ENCODE measurements around the gene AFF2. TPM values are rescaled to one million over a fixed set of nuclear protein-coding genes. Genes with fewer than 3 reads are reported as not detected.
"Not testable (repeated sequence)": the region's sequence is repeated elsewhere in the genome, so short reads cannot be mapped to it uniquely, and the experiment has no call there.

The AFF2 gene
- total RNA-seq, 1 donor from 2014 or later: 0.89 TPM

DNA sequence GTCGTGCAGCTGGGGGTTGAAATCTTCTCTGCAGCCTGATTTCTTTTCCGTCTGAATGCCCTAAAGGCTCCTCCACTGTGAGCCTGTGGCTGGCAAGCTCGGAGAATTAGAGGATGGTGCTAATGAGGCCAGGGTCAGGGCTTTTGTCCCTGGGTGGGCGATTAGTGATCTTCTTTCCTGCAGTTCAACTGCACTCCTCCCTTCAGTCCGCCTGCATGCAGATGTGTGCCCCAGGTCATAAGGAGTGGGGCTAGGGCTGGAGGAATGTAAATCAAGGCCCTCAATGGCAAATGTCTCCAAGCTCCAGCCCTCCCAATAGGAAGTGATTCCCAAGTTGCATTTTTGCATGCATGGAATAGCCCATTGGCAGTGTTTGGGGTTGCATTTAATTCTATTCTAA, 405.0 kb downstream of the AFF2 start:
- Mint-ChIP-seq H3K36me3 (ENCODE audit: unreplicated experiment) (no peaks in the 10 kb centered on the region), H3K9me3 (ENCODE audit: unreplicated experiment) (peaks cover 32% of the 10 kb centered on the region), H3K27me3 (ENCODE audit: unreplicated experiment) (no peaks in the 10 kb centered on the region), H3K27ac (ENCODE audit: unreplicated experiment) (no peak overlapping the region), H3K4me1 (ENCODE audit: unreplicated experiment) (no peaks in the 10 kb centered on the region), H3K4me3 (ENCODE audit: unreplicated experiment) (no peak overlapping the region)
- DNase-seq (ENCODE audit: extremely low spot score, unreplicated experiment): no peak
- TF ChIP-seq, protein P1, sequence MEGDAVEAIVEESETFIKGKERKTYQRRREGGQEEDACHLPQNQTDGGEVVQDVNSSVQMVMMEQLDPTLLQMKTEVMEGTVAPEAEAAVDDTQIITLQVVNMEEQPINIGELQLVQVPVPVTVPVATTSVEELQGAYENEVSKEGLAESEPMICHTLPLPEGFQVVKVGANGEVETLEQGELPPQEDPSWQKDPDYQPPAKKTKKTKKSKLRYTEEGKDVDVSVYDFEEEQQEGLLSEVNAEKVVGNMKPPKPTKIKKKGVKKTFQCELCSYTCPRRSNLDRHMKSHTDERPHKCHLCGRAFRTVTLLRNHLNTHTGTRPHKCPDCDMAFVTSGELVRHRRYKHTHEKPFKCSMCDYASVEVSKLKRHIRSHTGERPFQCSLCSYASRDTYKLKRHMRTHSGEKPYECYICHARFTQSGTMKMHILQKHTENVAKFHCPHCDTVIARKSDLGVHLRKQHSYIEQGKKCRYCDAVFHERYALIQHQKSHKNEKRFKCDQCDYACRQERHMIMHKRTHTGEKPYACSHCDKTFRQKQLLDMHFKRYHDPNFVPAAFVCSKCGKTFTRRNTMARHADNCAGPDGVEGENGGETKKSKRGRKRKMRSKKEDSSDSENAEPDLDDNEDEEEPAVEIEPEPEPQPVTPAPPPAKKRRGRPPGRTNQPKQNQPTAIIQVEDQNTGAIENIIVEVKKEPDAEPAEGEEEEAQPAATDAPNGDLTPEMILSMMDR (IDR thresholded peaks at IDR 0.05): no peak

GRCh38 chrX:148906628-148907027, 406.2 kb downstream of the AFF2 start:
- H3K9me3 Mint-ChIP-seq (ENCODE audit: unreplicated experiment): peaks cover 31% of the 10 kb centered on the region
- H3K4me1 Mint-ChIP-seq (ENCODE audit: unreplicated experiment); H3K4me3 Mint-ChIP-seq (ENCODE audit: unreplicated experiment); H3K27me3 Mint-ChIP-seq (ENCODE audit: unreplicated experiment); H3K36me3 Mint-ChIP-seq (ENCODE audit: unreplicated experiment); DNase-seq (ENCODE audit: extremely low spot score, unreplicated experiment); H3K27ac Mint-ChIP-seq (ENCODE audit: unreplicated experiment): not testable (repeated sequence)

DNA sequence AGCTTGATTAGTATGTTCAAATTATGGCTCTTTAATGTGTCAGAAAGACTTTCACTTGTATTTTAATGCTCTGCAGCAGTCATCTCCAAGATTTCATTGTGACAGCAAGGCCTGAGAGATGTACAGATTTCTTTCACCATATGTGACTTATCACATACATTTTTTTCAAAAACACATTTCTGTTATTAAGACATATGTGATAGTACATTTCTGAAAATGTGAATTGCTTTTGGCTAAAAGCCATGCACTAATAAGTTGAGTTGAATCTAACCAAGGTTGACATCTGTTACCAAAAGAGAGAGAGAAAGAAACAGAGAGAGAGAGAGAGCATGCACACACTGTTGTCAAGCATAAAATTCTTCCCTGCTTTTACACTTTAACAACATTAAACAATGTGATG, 409.3 kb downstream of the AFF2 start:
- TF ChIP-seq, protein P1 (IDR thresholded peaks at IDR 0.05): no peak
- Mint-ChIP-seq H3K36me3 (ENCODE audit: unreplicated experiment) (no peaks in the 10 kb centered on the region), H3K27ac (ENCODE audit: unreplicated experiment) (no peak overlapping the region), H3K9me3 (ENCODE audit: unreplicated experiment) (peaks cover 31% of the 10 kb centered on the region), H3K4me1 (ENCODE audit: unreplicated experiment) (peaks cover 4% of the 10 kb centered on the region), H3K4me3 (ENCODE audit: unreplicated experiment) (no peak overlapping the region), H3K27me3 (ENCODE audit: unreplicated experiment) (no peaks in the 10 kb centered on the region)
- DNase-seq (ENCODE audit: extremely low spot score, unreplicated experiment): no peak

DNA sequence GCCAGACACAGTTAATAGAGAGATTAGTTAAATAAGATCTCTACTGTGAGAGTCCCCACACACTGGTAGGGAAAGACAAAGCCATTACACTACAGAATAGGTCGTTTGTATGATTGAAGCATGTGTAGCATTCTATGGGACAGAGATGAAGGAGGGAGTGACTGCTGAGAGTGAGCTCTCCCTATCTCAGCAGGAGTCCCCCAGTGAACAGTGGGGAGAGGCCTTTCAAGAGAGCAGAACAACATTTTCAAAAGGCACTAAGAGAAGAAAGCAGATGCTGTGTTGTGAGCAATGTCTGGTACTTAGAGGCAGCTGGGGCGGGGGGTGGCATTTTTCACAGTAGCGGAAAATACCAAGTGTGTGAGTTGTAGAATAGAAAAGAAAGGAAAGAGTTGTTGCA, 413.6 kb downstream of the AFF2 start:
- peaks cover 11% of the 10 kb centered on the region for H3K9me3 Mint-ChIP-seq (ENCODE audit: unreplicated experiment)
- H3K36me3 Mint-ChIP-seq (ENCODE audit: unreplicated experiment): no peaks in the 10 kb centered on the region
- H3K4me3 Mint-ChIP-seq (ENCODE audit: unreplicated experiment): no peak overlapping the region
- H3K27me3 Mint-ChIP-seq (ENCODE audit: unreplicated experiment): no peaks in the 10 kb centered on the region
- DNase-seq (ENCODE audit: extremely low spot score, unreplicated experiment): no peak
- no peak overlapping the region for H3K27ac Mint-ChIP-seq (ENCODE audit: unreplicated experiment)
- TF ChIP-seq, protein P1 (IDR thresholded peaks at IDR 0.05): no peak
- H3K4me1 Mint-ChIP-seq (ENCODE audit: unreplicated experiment): peaks cover 4% of the 10 kb centered on the region

- TF ChIP-seq, protein P1 (IDR thresholded peaks at IDR 0.05): no peak
- H3K4me1 Mint-ChIP-seq (ENCODE audit: unreplicated experiment): peaks cover 4% of the 10 kb centered on the region
- no peak overlapping the region for H3K4me3 Mint-ChIP-seq (ENCODE audit: unreplicated experiment)
- H3K27me3 Mint-ChIP-seq (ENCODE audit: unreplicated experiment): no peaks in the 10 kb centered on the region
- H3K27ac Mint-ChIP-seq (ENCODE audit: unreplicated experiment): no peak overlapping the region
- H3K9me3 Mint-ChIP-seq (ENCODE audit: unreplicated experiment): peaks cover 6% of the 10 kb centered on the region
- H3K36me3 Mint-ChIP-seq (ENCODE audit: unreplicated experiment): no peaks in the 10 kb centered on the region
- no peak for DNase-seq (ENCODE audit: extremely low spot score, unreplicated experiment)
These were observed 414.4 kb downstream of the AFF2 start for GRCh38 chrX:148914783-148915182.

- peaks cover 4% of the 10 kb centered on the region for H3K4me1 Mint-ChIP-seq (ENCODE audit: unreplicated experiment)
- DNase-seq (ENCODE audit: extremely low spot score, unreplicated experiment): no peak
- TF ChIP-seq, protein P1 (IDR thresholded peaks at IDR 0.05): no peak
- H3K36me3 Mint-ChIP-seq (ENCODE audit: unreplicated experiment): no peaks in the 10 kb centered on the region
- no peaks in the 10 kb centered on the region for H3K9me3 Mint-ChIP-seq (ENCODE audit: unreplicated experiment)
- H3K27me3 Mint-ChIP-seq (ENCODE audit: unreplicated experiment): no peaks in the 10 kb centered on the region
- no peak overlapping the region for H3K27ac Mint-ChIP-seq (ENCODE audit: unreplicated experiment)
- no peak overlapping the region for H3K4me3 Mint-ChIP-seq (ENCODE audit: unreplicated experiment)
These were observed 415.1 kb downstream of the AFF2 start for GRCh38 chrX:148915474-148915873.

All from osteocyte (in vitro differentiated cells).